GM12878 (cell line): ENCODE measurements around the gene SCG3. TPM values are rescaled to one million over a fixed set of nuclear protein-coding genes. Genes with fewer than 3 reads are reported as not detected.
A peak's percentile ranks its signal among the peaks of the same experiment; 100 is the strongest.

Experiments
- ATAC-seq: fragments of 200-7000 bp; cut with Tn5 transposase; 3 replicates; pipeline ENCODE4 v1.9.1; 2020; ENCODE audit warnings: mild to moderate bottlenecking, moderate library complexity
- BruUV-seq: library from RNA; stranded (reverse); fragments of 400-500 nt; replicated peaks from 2 replicates; lab custom pipeline; 2021; lab: Mats Ljungman, UMichigan
- CTCF ChIA-PET: fragments of 300-600 bp; sonication (Branson Sonifier 250); formaldehyde crosslinking; extraction: SDS; loops from one replicate; lab custom pipeline; 2021; ENCODE audit warnings: inconsistent platforms; lab: Yijun Ruan, JAX
- POLR2A ChIA-PET: fragments of 350-600 bp; formaldehyde crosslinking; extraction: SDS; loops from one replicate; lab custom pipeline; 2021; ENCODE audit warnings: inconsistent platforms; lab: Charles Lee
- RAD21 ChIA-PET: fragments of 300-600 bp; sonication (Branson Sonifier 250); formaldehyde crosslinking; loops from one replicate; lab custom pipeline; 2023; ENCODE audit warnings: antibody characterized with exemption; ENCODE audit not compliant: unreplicated experiment; lab: Charles Lee
- SMC1A ChIA-PET: fragments of 300-600 bp; sonication (Branson Sonifier 250); formaldehyde crosslinking; loops from one replicate; lab custom pipeline; 2023; ENCODE audit not compliant: unreplicated experiment, uncharacterized antibody; lab: Charles Lee
- DNase-seq: peaks from one replicate; pipeline ENCODE4 v3.0.0-alpha.2; 2011; ENCODE audit warnings: low read depth, low spot score
- FAIRE-seq: peaks from 3 replicates; lab custom pipeline; 2011; peaks lifted over from hg19 to GRCh38; lab: Jason Lieb, UNC
- H2AFZ ChIP-seq: 2 replicates; pipeline ENCODE4 v1.6.0; 2011; ENCODE audit warnings: low read depth, low read length, control low read depth; ENCODE audit not compliant: control insufficient read depth
- H3K27ac ChIP-seq: 2 replicates; pipeline ENCODE4 v1.5.1; 2011; ENCODE audit warnings: control low read depth; ENCODE audit not compliant: control insufficient read depth, insufficient read depth
- H3K27me3 ChIP-seq, 2 experiments: replicated peaks in 1 of 2; 2 replicates each; pipeline versions ENCODE4 v1.6.0 to v1.6.1; 2011; ENCODE audit warnings: low read length in 1 of 2; ENCODE audit not compliant: control insufficient read depth in 2 of 2, insufficient read depth in 2 of 2
- H3K36me3 ChIP-seq, 2 experiments: 2 replicates each; pipeline ENCODE4 v1.5.1; 2011; ENCODE audit warnings: low read length in 1 of 2; ENCODE audit not compliant: control insufficient read depth in 2 of 2, insufficient read depth in 2 of 2
- H3K4me1 ChIP-seq: 2 replicates; pipeline ENCODE4 v1.6.1; 2011; ENCODE audit warnings: mild to moderate bottlenecking, low read length, moderate library complexity, mixed read lengths; ENCODE audit not compliant: control insufficient read depth, insufficient read depth
- H3K4me2 ChIP-seq: 2 replicates; pipeline ENCODE4 v1.6.0; 2011; ENCODE audit warnings: control low read depth; ENCODE audit not compliant: control insufficient read depth, insufficient read depth
- H3K4me3 ChIP-seq: fragments of 200-600 bp; sonication (generic); 2 replicates; pipeline ENCODE4 v1.5.1; 2016
- H3K79me2 ChIP-seq: 2 replicates; pipeline ENCODE4 v1.6.0; 2011; ENCODE audit warnings: low read length; ENCODE audit not compliant: control insufficient read depth, insufficient read depth
- H3K9ac ChIP-seq: 2 replicates; pipeline ENCODE4 v1.8.0; 2011; ENCODE audit warnings: low read length, control low read depth, mixed read lengths; ENCODE audit not compliant: control insufficient read depth, insufficient read depth
- H3K9me3 ChIP-seq: replicated peaks from 3 replicates; pipeline ENCODE4 v1.5.1; 2011; ENCODE audit warnings: mild to moderate bottlenecking, low read length; ENCODE audit not compliant: control insufficient read depth, insufficient read depth
- H4K20me1 ChIP-seq: 2 replicates; pipeline ENCODE4 v1.6.0; 2011; ENCODE audit not compliant: control insufficient read depth, insufficient read depth
- CHD1 ChIP-seq: IDR thresholded peaks from 2 replicates; pipeline ENCODE4 v1.6.1; 2012; ENCODE audit warnings: low read depth, low read length, improper control_type of control experiment
- E2F8 ChIP-seq: fragments of 450-650 bp; IDR thresholded peaks from 2 replicates; pipeline ENCODE4 v1.6.1; 2018; ENCODE audit warnings: mild to moderate bottlenecking, low read depth, moderate library complexity; ENCODE audit not compliant: partially characterized antibody
- EED ChIP-seq: sonication (generic); IDR thresholded peaks from 2 replicates; pipeline ENCODE4 v1.6.1; 2016; ENCODE audit warnings: antibody characterized with exemption, low read depth
- FOXK2 ChIP-seq: fragments of 450-650 bp; IDR thresholded peaks from 2 replicates; pipeline ENCODE4 v1.6.1; 2017; ENCODE audit warnings: mild to moderate bottlenecking, moderate library complexity
- GATAD2B ChIP-seq: fragments of 450-650 bp; conservative IDR thresholded peaks from 2 replicates; pipeline ENCODE4 v1.6.1; 2017; ENCODE audit warnings: low read depth, mild to moderate bottlenecking, moderate library complexity
- TCF7 ChIP-seq: IDR thresholded peaks from 2 replicates; pipeline ENCODE4 v1.6.1; 2014; ENCODE audit warnings: antibody characterized with exemption, borderline replicate concordance
- ZNF592 ChIP-seq: fragments of 450-650 bp; IDR thresholded peaks from 2 replicates; pipeline ENCODE4 v1.6.1; 2017; ENCODE audit warnings: mild to moderate bottlenecking, moderate library complexity
- WGBS: methylation state at CpG from one replicate; pipeline ENCODE4 v1.1.6; 2016; ENCODE audit warnings: low lambda C conversion rate; ENCODE audit not compliant: insufficient replicate concordance, insufficient coverage; ENCODE audit errors: missing lambda C conversion rate; 5-methylcytosine and 5-hydroxymethylcytosine counted together
- in situ Hi-C: fragments of 300-500 bp; cut with MboI; formaldehyde crosslinking; loops from 9 replicates; pipeline ENCODE4 v1.14.3; 2018; ENCODE audit warnings: mixed read lengths
- intact Hi-C: fragments of 100-400 bp; cut with micrococcal nuclease; formaldehyde crosslinking; loops from one replicate; pipeline ENCODE4 v1.14.2; 2022; ENCODE audit not compliant: unreplicated experiment
- polyA plus RNA-seq, 11 experiments: library from polyadenylated mRNA; depleted of rRNA in 4 of 11; unstranded in 6 of 11; stranded (reverse) in 5 of 11; fragments of >200 nt; fragmentation: Nextera tagmentation in 4 of 11; fragmentation: Illumina TruSeq in 1 of 11; extraction: Ambion mirVana in 4 of 11; extraction: Trizol in 1 of 11; gene quantifications; 1 replicate in 1 of 11; 2 replicates in 10 of 11; pipeline versions ENCODE4 v1.2.1 to v1.2.3, GENCODE V29; 2011 to 2016; ENCODE audit warnings: inconsistent platforms in 2 of 11, missing spikeins in 2 of 11, low read depth in 1 of 11
- total RNA-seq, 4 experiments: library from RNA; depleted of rRNA in 3 of 4; stranded (reverse); fragments of >200 nt in 3 of 4; fragmentation: Illumina TruSeq in 1 of 4; extraction: Trizol in 1 of 4; gene quantifications; 2 replicates each; pipeline versions ENCODE4 v1.2.1 to v1.2.3, GENCODE V29; 2013 to 2021

SCG3 gene
- total and polyA plus RNA-seq, 10 of the 15 experiments (the other 5 are each of a cell fraction or from before 2014, with no cell fraction given): 0.03 to 0.15 (median 0.04) TPM; not detected in 7

- DNase-seq: no peak
- peak overlapping the region; percentile 45 for H3K9ac ChIP-seq
- TF ChIP-seq FOXK2 (no peak), CHD1 (no peak), EED (no peak), E2F8 (no peak), TCF7 (no peak), ZNF592 (no peak), GATAD2B (no peak)
- TF ChIP-seq, all 136 proteins: peak for 0
- Histone ChIP-seq H3K4me2 (peak overlapping the region; percentile 84), H4K20me1 (no peaks in the 10 kb centered on the region), H3K4me3 (peak overlapping the region; percentile 40; the same call in 1 of the 2 replicates), H3K79me2 (peaks cover 89% of the 10 kb centered on the region), H2AFZ (no peak overlapping the region), H3K36me3 (peaks cover 0 to 7% of the 10 kb centered on the region in 2 experiments; a peak in 1 of 4 replicates), H3K27me3 (no peaks in the 10 kb centered on the region), H3K9me3 (no peaks in the 10 kb centered on the region), H3K27ac (peak overlapping the region; percentile 94), H3K4me1 (peaks cover 51% of the 10 kb centered on the region)
- FAIRE-seq (no peak), ATAC-seq (no peak)
- ChIA-PET SMC1A (interaction anchor here (1.0 to 7.0 kb wide), 8 partner anchors 44 to 488 kb away, joined by 3 to 52 read pairs (median 6); partner anchors contain the start of gene DMXL2), CTCF (interaction anchor here (1.2 to 10.1 kb wide), 6 partner anchors 42 to 495 kb away, joined by 3 to 136 read pairs (median 6); no protein-coding TSS in a partner anchor), RAD21 (interaction anchor here (0.6 to 4.6 kb wide), 7 partner anchors 44 to 666 kb away, joined by 3 to 29 read pairs (median 4); partner anchors contain the start of gene DMXL2), POLR2A (interaction anchor here (0.8 to 1.0 kb wide), 3 partner anchors 25 to 111 kb away, joined by 3 to 5 read pairs (median 3); partner anchors contain the start of gene DMXL2)
- intact Hi-C loops: loop anchor here (2.0 to 10.0 kb wide), 3 partner anchors 20 to 372 kb away; partner anchors contain the start of gene DMXL2
- in situ Hi-C loops: no loop called here
- no TSS peak for BruUV-seq
- WGBS: 43% methylated on average over 2 of the region's 2 CpGs
These were observed 51.3 kb downstream of the SCG3 start for GRCh38 chr15:51732646-51733045.
